IPS DF 6.9 (cell line): ENCODE results near the gene ZBTB47.

Source experiments
- DNase-seq: peaks from one replicate; pipeline ENCODE4 v3.0.0-alpha.2; 2013; ENCODE audit warnings: low read depth, low spot score
- H3K27ac ChIP-seq: one replicate; pipeline ENCODE4 v1.5.1; 2013; ENCODE audit warnings: low read length, control low read depth
- H3K27me3 ChIP-seq: 2 replicates; pipeline ENCODE4 v1.6.1; 2013; ENCODE audit warnings: mild to moderate bottlenecking, low read length; ENCODE audit not compliant: control insufficient read depth, insufficient read depth
- H3K36me3 ChIP-seq: 2 replicates; pipeline ENCODE4 v1.6.1; 2013; ENCODE audit warnings: low read length; ENCODE audit not compliant: control insufficient read depth, insufficient read depth
- H3K4me1 ChIP-seq: 2 replicates; pipeline ENCODE4 v1.6.1; 2013; ENCODE audit warnings: low read length; ENCODE audit not compliant: control insufficient read depth, insufficient read depth
- H3K4me3 ChIP-seq: 2 replicates; pipeline ENCODE4 v1.5.1; 2013; ENCODE audit warnings: mild to moderate bottlenecking, low read length
- H3K9me3 ChIP-seq: 2 replicates; pipeline ENCODE4 v1.6.1; 2013; ENCODE audit warnings: low read length, inconsistent platforms; ENCODE audit not compliant: control insufficient read depth, insufficient read depth
- WGBS: extraction: QIAGEN DNeasy Blood & Tissue Kit; methylation state at CpG from one replicate; pipeline ENCODE4 v1.1.7; 2013; ENCODE audit warnings: mixed read lengths, missing lambda C conversion rate; ENCODE audit not compliant: insufficient read length, insufficient coverage; 5-methylcytosine and 5-hydroxymethylcytosine counted together

ZBTB47 gene

DNA sequence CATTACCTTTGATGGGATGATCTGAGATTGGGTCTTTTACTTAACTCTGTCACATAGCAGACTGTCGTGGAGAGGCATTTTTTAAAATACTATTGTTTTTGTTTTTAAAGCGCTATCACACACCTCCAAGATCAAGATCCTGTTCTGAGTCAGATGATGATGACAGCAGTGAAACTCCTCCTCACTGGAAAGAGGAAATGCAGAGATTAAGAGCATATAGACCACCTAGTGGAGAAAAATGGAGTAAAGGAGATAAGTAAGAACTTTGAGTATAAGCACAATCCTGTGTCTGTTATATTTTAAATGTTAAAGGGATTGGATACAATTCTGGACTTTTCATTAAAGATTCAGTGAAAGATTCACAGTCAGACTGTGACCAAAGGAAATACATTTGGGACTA lies 18.4 kb upstream of the ZBTB47 start:
- no peaks in the 10 kb centered on the region for H3K4me1 ChIP-seq
- H3K36me3 ChIP-seq: peaks cover 29% of the 10 kb centered on the region; the same call in 1 of the 2 replicates
- H3K27ac ChIP-seq: no peak overlapping the region
- no peak overlapping the region for H3K4me3 ChIP-seq
- no peaks in the 10 kb centered on the region for H3K9me3 ChIP-seq
- WGBS: no CpG with 5 or more reads among the region's 2 CpGs
- DNase-seq: no peak
- H3K27me3 ChIP-seq: no peaks in the 10 kb centered on the region

DNA sequence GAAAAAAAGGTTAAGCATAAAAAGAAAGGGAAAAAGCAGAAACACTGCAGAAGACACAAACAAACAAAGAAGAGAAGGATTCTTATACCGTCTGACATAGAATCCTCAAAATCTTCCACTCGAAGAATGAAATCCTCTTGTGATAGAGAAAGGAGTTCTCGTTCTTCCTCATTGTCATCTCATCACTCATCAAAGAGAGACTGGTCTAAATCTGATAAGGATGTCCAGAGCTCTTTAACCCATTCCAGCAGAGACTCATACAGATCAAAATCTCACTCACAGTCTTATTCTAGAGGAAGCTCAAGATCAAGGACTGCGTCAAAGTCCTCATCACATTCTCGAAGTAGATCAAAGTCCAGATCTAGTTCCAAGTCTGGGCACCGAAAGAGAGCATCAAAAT lies 16.5 kb upstream of the ZBTB47 start:
- DNase-seq: no peak
- Histone ChIP-seq H3K4me1 (no peaks in the 10 kb centered on the region), H3K27me3 (no peaks in the 10 kb centered on the region), H3K36me3 (peaks cover 35% of the 10 kb centered on the region; the same call in 1 of the 2 replicates), H3K9me3 (no peaks in the 10 kb centered on the region), H3K27ac (no peak overlapping the region), H3K4me3 (no peak overlapping the region)
- no CpG with 5 or more reads among the region's 6 CpGs for WGBS

DNA sequence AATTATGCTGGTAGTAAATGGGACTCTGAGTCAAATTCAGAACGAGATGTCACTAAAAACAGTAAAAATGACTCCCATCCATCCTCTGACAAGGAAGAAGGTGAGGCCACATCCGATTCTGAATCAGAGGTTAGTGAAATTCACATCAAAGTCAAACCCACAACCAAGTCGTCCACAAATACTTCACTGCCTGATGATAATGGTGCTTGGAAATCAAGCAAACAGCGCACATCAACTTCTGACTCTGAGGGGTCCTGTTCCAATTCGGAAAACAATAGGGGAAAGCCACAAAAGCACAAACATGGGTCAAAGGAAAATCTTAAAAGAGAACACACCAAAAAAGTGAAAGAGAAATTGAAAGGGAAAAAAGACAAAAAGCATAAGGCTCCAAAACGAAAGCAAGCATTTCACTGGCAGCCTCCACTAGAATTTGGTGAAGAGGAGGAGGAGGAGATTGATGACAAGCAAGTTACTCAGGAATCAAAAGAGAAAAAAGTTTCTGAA lies 15.1 kb upstream of the ZBTB47 start:
- no CpG with 5 or more reads among the region's 6 CpGs for WGBS
- H3K36me3 ChIP-seq: peaks cover 40% of the 10 kb centered on the region; the same call in 1 of the 2 replicates

DNA sequence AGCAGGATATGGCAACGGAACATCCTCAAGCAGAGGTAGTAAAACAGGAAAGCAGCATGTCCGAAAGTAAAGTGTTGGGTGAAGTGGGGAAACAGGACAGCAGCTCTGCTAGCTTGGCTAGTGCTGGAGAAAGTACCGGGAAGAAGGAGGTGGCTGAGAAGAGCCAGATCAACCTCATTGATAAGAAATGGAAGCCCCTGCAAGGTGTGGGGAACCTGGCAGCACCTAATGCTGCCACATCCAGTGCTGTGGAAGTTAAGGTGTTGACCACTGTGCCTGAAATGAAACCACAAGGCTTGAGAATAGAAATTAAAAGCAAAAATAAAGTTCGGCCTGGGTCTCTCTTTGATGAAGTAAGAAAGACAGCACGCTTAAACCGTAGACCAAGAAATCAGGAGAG lies 14.3 kb upstream of the ZBTB47 start:
- no peaks in the 10 kb centered on the region for H3K27me3 ChIP-seq
- peaks cover 39% of the 10 kb centered on the region; the same call in 1 of the 2 replicates for H3K36me3 ChIP-seq
- no peak overlapping the region for H3K4me3 ChIP-seq
- no peak for DNase-seq
- no CpG with 5 or more reads among the region's 6 CpGs for WGBS
- H3K27ac ChIP-seq: no peak overlapping the region
- no peaks in the 10 kb centered on the region for H3K9me3 ChIP-seq
- H3K4me1 ChIP-seq: no peaks in the 10 kb centered on the region

More for the DNA sequence above, 15.1 kb upstream of the ZBTB47 start:
- H3K27me3 ChIP-seq: no peaks in the 10 kb centered on the region
- H3K4me3 ChIP-seq: no peak overlapping the region
- H3K4me1 ChIP-seq: no peaks in the 10 kb centered on the region
- H3K9me3 ChIP-seq: no peaks in the 10 kb centered on the region
- no peak for DNase-seq
- H3K27ac ChIP-seq: no peak overlapping the region

DNA sequence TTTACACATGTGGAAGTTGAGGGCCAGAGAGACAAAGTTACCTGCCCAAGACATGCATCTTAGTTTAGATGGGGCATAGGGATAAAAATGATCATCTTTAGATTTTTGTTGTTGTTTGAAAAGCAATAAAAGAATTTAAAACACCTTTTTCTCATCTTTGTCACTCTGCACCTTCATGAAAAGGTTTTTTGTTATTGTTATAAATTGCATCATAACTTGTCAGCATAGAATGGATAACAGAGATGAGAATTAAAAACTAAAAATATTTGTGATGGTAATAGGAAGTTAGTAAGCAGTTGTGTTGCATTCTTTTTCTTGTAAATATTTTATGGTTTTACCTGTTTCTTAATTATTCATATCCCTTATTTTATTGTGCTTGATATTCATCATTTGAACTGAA lies 13.4 kb upstream of the ZBTB47 start:
- H3K27ac ChIP-seq: no peak overlapping the region
- no peak overlapping the region for H3K4me3 ChIP-seq
- DNase-seq: no peak
- no peaks in the 10 kb centered on the region for H3K27me3 ChIP-seq
- no peaks in the 10 kb centered on the region for H3K9me3 ChIP-seq
- peaks cover 37% of the 10 kb centered on the region; the same call in 1 of the 2 replicates for H3K36me3 ChIP-seq
- no peaks in the 10 kb centered on the region for H3K4me1 ChIP-seq

DNA sequence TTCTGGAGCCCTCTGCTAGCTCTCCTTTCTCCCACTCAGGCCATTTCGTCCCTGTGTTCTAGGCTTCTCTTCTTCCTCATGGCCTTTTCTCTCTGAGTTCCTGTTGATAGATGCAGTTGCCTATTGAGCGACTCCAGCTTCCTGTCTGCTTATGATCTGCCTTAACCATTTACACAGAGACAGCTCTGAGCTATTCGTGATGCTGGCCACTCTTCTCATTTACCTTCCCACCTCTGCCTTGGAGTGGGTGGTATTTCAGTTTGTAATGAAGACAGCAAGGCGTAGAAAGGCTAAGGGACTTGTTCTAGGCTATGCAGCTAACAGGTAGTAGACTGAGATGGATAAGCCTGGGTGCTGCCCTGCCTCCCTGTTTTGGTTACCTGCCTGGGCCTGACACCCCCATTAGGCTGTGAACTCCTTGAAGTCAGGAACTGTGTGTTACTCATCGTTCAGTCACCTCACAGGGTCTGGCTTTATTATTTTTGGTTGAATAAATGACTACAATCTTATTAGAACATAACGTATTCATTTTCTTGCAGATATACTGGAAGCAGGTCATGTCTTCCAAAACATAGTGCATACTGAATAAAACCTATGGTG lies 12.6 kb upstream of the ZBTB47 start:
- no peak for DNase-seq
- H3K9me3 ChIP-seq: no peaks in the 10 kb centered on the region
- H3K4me1 ChIP-seq: no peaks in the 10 kb centered on the region
- WGBS: no CpG with 5 or more reads among the region's 6 CpGs
- no peaks in the 10 kb centered on the region for H3K27me3 ChIP-seq
- no peak overlapping the region for H3K4me3 ChIP-seq
- H3K27ac ChIP-seq: no peak overlapping the region
- H3K36me3 ChIP-seq: peaks cover 35% of the 10 kb centered on the region; the same call in 1 of the 2 replicates

DNA sequence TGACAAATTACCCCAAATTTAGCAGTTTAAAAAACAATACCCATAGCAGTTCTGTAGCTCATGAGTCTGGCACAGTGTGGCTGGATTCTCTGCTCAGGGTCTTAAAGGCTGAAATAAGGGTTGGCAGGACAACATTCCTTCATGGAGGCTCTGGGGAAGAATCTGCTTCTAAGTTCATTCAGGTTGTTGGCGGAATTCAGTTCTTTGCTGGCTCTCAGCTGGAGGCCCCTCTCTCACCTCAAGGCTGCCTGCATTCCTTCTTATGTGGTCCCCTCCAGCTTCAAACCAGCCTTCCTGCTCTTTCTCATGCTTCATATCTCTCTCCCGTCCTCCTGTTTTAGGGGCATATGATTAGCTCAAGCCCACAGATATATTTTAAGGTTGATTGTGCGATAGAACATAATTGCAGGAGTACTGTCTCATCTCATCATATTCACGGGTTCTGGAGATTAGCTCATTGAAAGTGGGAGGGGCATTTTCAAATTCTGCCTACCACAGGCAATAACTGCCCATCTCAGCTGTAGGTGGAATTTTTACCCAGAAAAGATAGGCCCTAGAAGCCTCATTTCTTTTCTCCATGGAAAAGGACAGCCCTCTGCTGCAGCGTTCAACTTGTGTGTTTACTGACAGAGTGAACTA lies 5.6 kb upstream of the ZBTB47 start:
- Histone ChIP-seq H3K4me1 (peaks cover 7% of the 10 kb centered on the region), H3K27ac (no peak overlapping the region), H3K27me3 (no peaks in the 10 kb centered on the region), H3K36me3 (peaks cover 6% of the 10 kb centered on the region; the same call in 1 of the 2 replicates), H3K9me3 (no peaks in the 10 kb centered on the region), H3K4me3 (no peak overlapping the region)
- peak; percentile 33 for DNase-seq
- WGBS: no CpG with 5 or more reads among the region's 5 CpGs

DNA sequence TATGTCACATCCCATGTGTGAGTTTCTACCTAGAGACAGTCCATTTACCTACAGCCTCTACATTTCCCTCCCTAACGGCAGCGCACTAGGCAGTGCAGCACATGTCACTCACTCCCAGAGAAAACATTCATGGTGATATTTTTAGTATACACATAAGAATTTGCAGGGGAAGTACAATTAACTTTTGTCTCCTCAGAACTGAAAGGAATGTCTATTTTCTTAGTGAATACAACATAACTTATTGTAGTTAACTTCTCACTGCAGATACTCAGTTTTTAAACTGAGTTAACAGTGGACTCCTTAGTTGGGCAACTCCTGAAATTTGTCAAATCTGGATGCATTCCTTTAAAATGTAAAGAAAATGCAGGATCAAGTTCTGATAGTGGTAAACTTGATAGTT lies 4.5 kb upstream of the ZBTB47 start:
- no peak overlapping the region for H3K4me3 ChIP-seq
- H3K4me1 ChIP-seq: peaks cover 11% of the 10 kb centered on the region
- no peaks in the 10 kb centered on the region for H3K27me3 ChIP-seq
- H3K36me3 ChIP-seq: no peaks in the 10 kb centered on the region; the same call in 1 of the 2 replicates
- no peak for DNase-seq
- H3K9me3 ChIP-seq: no peaks in the 10 kb centered on the region
- no CpG with 5 or more reads among the region's 2 CpGs for WGBS
- no peak overlapping the region for H3K27ac ChIP-seq

DNA sequence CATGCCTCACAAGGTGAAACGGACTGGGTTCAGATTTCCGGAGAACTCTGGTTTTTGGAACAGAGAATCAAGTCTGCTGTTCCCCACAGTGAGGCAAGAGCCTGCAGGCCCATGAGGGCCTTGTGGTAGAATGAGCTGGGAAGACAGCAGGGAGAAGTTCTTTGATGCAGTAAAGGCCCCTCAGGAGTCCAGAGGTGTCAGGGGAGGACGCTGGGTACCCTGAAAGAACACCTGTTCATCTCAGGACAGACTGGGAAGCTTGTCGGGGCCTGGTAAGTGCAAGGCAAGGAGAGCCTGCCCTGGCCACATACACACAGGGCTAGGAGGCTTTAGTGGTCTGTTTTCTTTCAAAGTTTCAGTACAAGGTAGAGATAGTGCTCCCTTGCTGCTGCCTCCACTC lies 3.7 kb upstream of the ZBTB47 start:
- no peak for DNase-seq
- Histone ChIP-seq H3K4me3 (no peak overlapping the region), H3K9me3 (no peaks in the 10 kb centered on the region), H3K4me1 (peaks cover 11% of the 10 kb centered on the region), H3K27me3 (no peaks in the 10 kb centered on the region), H3K27ac (no peak overlapping the region), H3K36me3 (no peaks in the 10 kb centered on the region; the same call in 1 of the 2 replicates)
- WGBS: no CpG with 5 or more reads among the region's 4 CpGs

DNA sequence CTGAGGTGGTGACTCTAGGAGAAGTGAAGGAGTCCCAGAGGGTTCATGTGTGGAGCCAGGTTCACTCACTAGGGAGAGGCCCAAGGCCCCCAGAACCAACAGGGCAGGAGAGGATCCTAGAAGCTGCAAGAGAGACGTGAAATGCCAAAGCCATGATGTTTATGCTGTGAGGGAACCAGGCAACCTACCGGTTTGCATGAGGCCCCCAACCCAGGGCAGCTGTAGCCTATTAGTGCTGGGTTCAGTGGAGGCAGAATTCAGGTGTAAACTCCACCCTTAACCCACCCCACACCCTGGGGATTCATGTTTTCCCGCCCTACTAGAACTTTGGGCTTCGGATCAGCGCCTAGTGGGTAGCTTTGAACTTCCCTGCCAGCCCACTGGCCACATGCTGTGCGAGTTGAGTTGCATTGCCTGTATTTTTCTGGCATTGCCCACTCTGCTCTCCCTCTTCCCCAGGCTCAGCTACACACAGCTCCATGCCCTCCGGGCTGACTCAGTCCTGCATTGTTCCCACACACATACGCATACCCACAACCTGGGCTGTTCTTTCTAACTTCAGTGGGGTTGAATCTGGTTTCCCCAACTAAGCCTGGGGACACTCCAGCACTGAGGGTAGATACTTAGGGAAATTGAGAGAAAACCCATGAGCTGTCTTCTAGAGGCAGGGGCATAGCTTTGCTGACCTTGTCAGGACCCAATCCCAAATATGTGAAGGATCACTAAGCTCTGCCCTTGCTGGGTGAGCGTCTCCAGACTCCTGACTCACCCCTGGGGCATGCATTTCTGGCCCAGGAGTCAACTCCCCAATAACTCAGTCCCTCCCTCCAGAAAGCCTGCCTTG lies 2.0 kb upstream of the ZBTB47 start:
- DNase-seq: no peak
- no CpG with 5 or more reads among the region's 9 CpGs for WGBS
- H3K4me3 ChIP-seq: no peak overlapping the region
- peaks cover 16% of the 10 kb centered on the region for H3K4me1 ChIP-seq
- no peaks in the 10 kb centered on the region for H3K9me3 ChIP-seq
- H3K36me3 ChIP-seq: no peaks in the 10 kb centered on the region; the same call in 1 of the 2 replicates
- H3K27me3 ChIP-seq: no peaks in the 10 kb centered on the region
- no peak overlapping the region for H3K27ac ChIP-seq
